ENCODE measurements around the gene MAZ. TPM values are rescaled to one million over a fixed set of nuclear protein-coding genes. Genes with fewer than 3 reads are reported as not detected.

Gene MAZ
- total and polyA plus RNA-seq, 2 donors (not counting 3 experiments of a cell fraction or from before 2014, with no cell fraction given), result 165 to 311 TPM

DNA sequence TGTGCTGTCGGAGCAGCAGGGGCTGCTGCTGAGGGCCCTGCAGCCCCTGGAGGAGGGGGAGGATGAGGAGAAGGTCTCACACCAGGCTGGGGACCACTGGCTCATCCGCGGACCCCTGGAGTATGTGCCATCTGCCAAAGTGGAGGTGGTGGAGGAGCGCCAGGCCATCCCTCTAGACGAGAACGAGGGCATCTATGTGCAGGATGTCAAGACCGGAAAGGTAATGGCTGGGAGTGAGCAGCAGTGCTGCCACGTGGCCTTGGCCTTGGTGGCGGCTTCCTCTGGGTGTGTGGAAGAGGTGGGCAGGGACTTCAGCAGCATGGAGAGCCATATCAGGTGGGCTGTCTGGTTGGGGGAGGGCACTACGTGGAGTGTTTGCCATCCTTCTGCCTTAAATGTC lies 33.9 kb downstream of the MAZ start:
- no peaks in the 10 kb centered on the region for H3K27me3 ChIP-seq (ENCODE audit: control insufficient read depth in 2 of 2, insufficient read depth in 2 of 2, low read length in 2 of 2)
- ChIA-PET CTCF (interaction anchor here (1.5 to 4.5 kb wide), 3 partner anchors 8 to 23 kb away, joined by 3 to 46 read pairs (median 4); partner anchors contain the start of gene MVP), POLR2A (interaction anchor here (0.6 kb wide), 1 partner anchor 16 kb away, joined by 4 read pairs; no protein-coding TSS in a partner anchor)
- intact Hi-C loops (cut with micrococcal nuclease) (no loop called here), dilution Hi-C loops (cut with MboI; ENCODE audit: extremely low pct_ligation_motif_present, low sequenced_read_pairs) (no loop called here)
- H3K36me3 ChIP-seq (ENCODE audit: control insufficient read depth in 2 of 2, extremely low read depth in 1 of 2, insufficient read depth in 2 of 2, low read length in 2 of 2), result peaks cover 0 to 16% of the 10 kb centered on the region in 2 experiments
- no peak overlapping the region for H2AFZ ChIP-seq (ENCODE audit: low read depth, low read length)
- no peaks in the 10 kb centered on the region for H4K20me1 ChIP-seq (replicated peaks; ENCODE audit: control insufficient read depth, extremely low read depth, insufficient read depth, low read length)
- BruUV-seq (replicated peaks), result no TSS peak
- no peak for DNase-seq (ENCODE audit: low read depth, low spot score)
- no peaks in the 10 kb centered on the region for H3K9me1 ChIP-seq (replicated peaks; ENCODE audit: control insufficient read depth, extremely low read depth, insufficient read depth, low read length)
- no peak overlapping the region for H3K27ac ChIP-seq (ENCODE audit: insufficient read depth, low read depth, low read length)
- H3K4me2 ChIP-seq (ENCODE audit: insufficient read depth, low read length), result no peak overlapping the region
- no peaks in the 10 kb centered on the region for H3K9me3 ChIP-seq (replicated peaks; ENCODE audit: control insufficient read depth, insufficient read depth, low read length)
- H3K9ac ChIP-seq (replicated peaks; ENCODE audit: extremely low read depth, insufficient read depth, low read length), result no peak overlapping the region
- TF ChIP-seq, protein P1, sequence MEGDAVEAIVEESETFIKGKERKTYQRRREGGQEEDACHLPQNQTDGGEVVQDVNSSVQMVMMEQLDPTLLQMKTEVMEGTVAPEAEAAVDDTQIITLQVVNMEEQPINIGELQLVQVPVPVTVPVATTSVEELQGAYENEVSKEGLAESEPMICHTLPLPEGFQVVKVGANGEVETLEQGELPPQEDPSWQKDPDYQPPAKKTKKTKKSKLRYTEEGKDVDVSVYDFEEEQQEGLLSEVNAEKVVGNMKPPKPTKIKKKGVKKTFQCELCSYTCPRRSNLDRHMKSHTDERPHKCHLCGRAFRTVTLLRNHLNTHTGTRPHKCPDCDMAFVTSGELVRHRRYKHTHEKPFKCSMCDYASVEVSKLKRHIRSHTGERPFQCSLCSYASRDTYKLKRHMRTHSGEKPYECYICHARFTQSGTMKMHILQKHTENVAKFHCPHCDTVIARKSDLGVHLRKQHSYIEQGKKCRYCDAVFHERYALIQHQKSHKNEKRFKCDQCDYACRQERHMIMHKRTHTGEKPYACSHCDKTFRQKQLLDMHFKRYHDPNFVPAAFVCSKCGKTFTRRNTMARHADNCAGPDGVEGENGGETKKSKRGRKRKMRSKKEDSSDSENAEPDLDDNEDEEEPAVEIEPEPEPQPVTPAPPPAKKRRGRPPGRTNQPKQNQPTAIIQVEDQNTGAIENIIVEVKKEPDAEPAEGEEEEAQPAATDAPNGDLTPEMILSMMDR (IDR thresholded peaks at IDR 0.05; ENCODE audit: extremely low read depth in 1 of 2, insufficient read depth in 1 of 2, low read depth in 1 of 2, low read length in 2 of 2), result no peak
- TF ChIP-seq EZH2 (IDR thresholded peaks at IDR 0.05; ENCODE audit: borderline replicate concordance, low read depth, low read length, severe bottlenecking), result no peak
- no peak for TF ChIP-seq JUN (IDR thresholded peaks at IDR 0.05; ENCODE audit: borderline replicate concordance, insufficient read depth, insufficient read length, low read depth)
- TF ChIP-seq MYC (IDR thresholded peaks at IDR 0.05; ENCODE audit: low read depth, low read length), result no peak
- no peak for TF ChIP-seq POLR2A (IDR thresholded peaks at IDR 0.05; ENCODE audit: low read depth, low read length)
- no peak for TF ChIP-seq GATA2 (IDR thresholded peaks at IDR 0.05; ENCODE audit: insufficient read depth, insufficient read length, low read depth, low read length)
- no peak for TF ChIP-seq FOS (IDR thresholded peaks at IDR 0.05; ENCODE audit: borderline replicate concordance, insufficient read depth, low read length)
- no peak for TF ChIP-seq POLR2AphosphoS5 (IDR thresholded peaks at IDR 0.05; ENCODE audit: insufficient read depth, low read depth, low read length)
- TF ChIP-seq, protein P2, sequence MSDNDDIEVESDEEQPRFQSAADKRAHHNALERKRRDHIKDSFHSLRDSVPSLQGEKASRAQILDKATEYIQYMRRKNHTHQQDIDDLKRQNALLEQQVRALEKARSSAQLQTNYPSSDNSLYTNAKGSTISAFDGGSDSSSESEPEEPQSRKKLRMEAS (IDR thresholded peaks at IDR 0.05; ENCODE audit: insufficient read depth, insufficient read length), result no peak
- H3K4me1 ChIP-seq (ENCODE audit: control insufficient read depth, extremely low read depth, insufficient read depth, low read length), result no peaks in the 10 kb centered on the region
- no peak for FAIRE-seq
- H3K4me3 ChIP-seq (replicated peaks in 1 of 3; ENCODE audit: insufficient read depth in 1 of 3, low read depth in 1 of 3, low read length in 3 of 3), result no peak overlapping the region
- H3K79me2 ChIP-seq (ENCODE audit: control insufficient read depth, insufficient read depth, low read length), result no peaks in the 10 kb centered on the region

Measured in endothelial cell of umbilical vein (primary cell).